GM21360 (cell line): Measurements from ENCODE around the gene AKAP13.

Experiments used
- ATAC-seq: cut with Tn5 transposase; IDR thresholded peaks from one replicate; pipeline ENCODE4 v1.9.1; 2021; ENCODE audit warnings: mild to moderate bottlenecking, moderate library complexity; ENCODE audit not compliant: unreplicated experiment

Gene AKAP13

GRCh38 chr15:85710340-85710842, 330.0 kb downstream of the AKAP13 start:
- ATAC-seq, result peak; percentile 49

- ATAC-seq, result no peak
Observed at GRCh38 chr15:85711580-85712192, 331.3 kb downstream of the AKAP13 start.

- no peak for ATAC-seq
Observed at GRCh38 chr15:85716261-85716660, 335.9 kb downstream of the AKAP13 start.

- ATAC-seq, result no peak
Observed at GRCh38 chr15:85717212-85717611, 336.8 kb downstream of the AKAP13 start.

- ATAC-seq, result peak; percentile 77
Observed at GRCh38 chr15:85718271-85718971, 338.0 kb downstream of the AKAP13 start.

- ATAC-seq, result no peak
Observed at GRCh38 chr15:85718981-85719380, 338.6 kb downstream of the AKAP13 start.

- ATAC-seq, result no peak
Observed at GRCh38 chr15:85722374-85723152, 342.2 kb downstream of the AKAP13 start.

- no peak for ATAC-seq
Observed at GRCh38 chr15:85723960-85724945, 343.9 kb downstream of the AKAP13 start.

- ATAC-seq, result no peak
Observed at GRCh38 chr15:85725019-85725418, 344.6 kb downstream of the AKAP13 start.

GRCh38 chr15:85725564-85725963, 345.2 kb downstream of the AKAP13 start:
- ATAC-seq, result no peak

GRCh38 chr15:85726454-85726853, 346.1 kb downstream of the AKAP13 start:
- ATAC-seq, result no peak

GRCh38 chr15:85727068-85727467, 346.7 kb downstream of the AKAP13 start:
- no peak for ATAC-seq

- peak; percentile 86 for ATAC-seq
Observed at GRCh38 chr15:85730001-85730820, 349.8 kb downstream of the AKAP13 start.

- ATAC-seq, result no peak
Observed at GRCh38 chr15:85733416-85733815, 353.0 kb downstream of the AKAP13 start.

- ATAC-seq, result no peak
Observed at GRCh38 chr15:85737061-85737460, 356.7 kb downstream of the AKAP13 start.

GRCh38 chr15:85741021-85741421, 360.6 kb downstream of the AKAP13 start:
- ATAC-seq, result no peak

GRCh38 chr15:85741662-85742061, 361.3 kb downstream of the AKAP13 start:
- ATAC-seq, result no peak

- no peak for ATAC-seq
Observed at GRCh38 chr15:85742186-85742821, 361.9 kb downstream of the AKAP13 start.

- no peak for ATAC-seq
Observed at GRCh38 chr15:85743392-85744055, 363.1 kb downstream of the AKAP13 start.
